RWPE2 (cell line): ENCODE measurements around the gene ATP1B4.

Source experiments
- ATAC-seq: fragments of 200-7000 bp; cut with Tn5 transposase; 3 replicates; pipeline ENCODE4 v1.9.1; 2021; ENCODE audit warnings: low read depth
- DNase-seq: peaks from one replicate; pipeline ENCODE4 v3.0.0-alpha.2; 2020; ENCODE audit warnings: low spot score
- H3K27ac ChIP-seq: fragments of 450-650 bp; 2 replicates; pipeline ENCODE4 v1.5.1; 2017; ENCODE audit warnings: mild to moderate bottlenecking; ENCODE audit not compliant: poor library complexity, severe bottlenecking
- H3K27me3 ChIP-seq: fragments of 250-450 bp; sonication (Bioruptor Pico); 2 replicates; pipeline ENCODE4 v1.5.1; 2021; ENCODE audit warnings: mild to moderate bottlenecking, moderate library complexity; ENCODE audit not compliant: insufficient read depth, poor library complexity, severe bottlenecking
- H3K36me3 ChIP-seq: fragments of 250-450 bp; sonication (Bioruptor Pico); 2 replicates; pipeline ENCODE4 v1.5.1; 2020; ENCODE audit warnings: low read depth, mild to moderate bottlenecking, moderate library complexity
- H3K4me1 ChIP-seq: fragments of 250-450 bp; sonication (Bioruptor Pico); 2 replicates; pipeline ENCODE4 v1.5.1; 2021; ENCODE audit warnings: mild to moderate bottlenecking, moderate library complexity; ENCODE audit not compliant: insufficient read depth, poor library complexity, severe bottlenecking
- H3K4me3 ChIP-seq: fragments of 250-450 bp; sonication (Bioruptor Pico); 2 replicates; pipeline ENCODE4 v1.5.1; 2021; ENCODE audit warnings: mild to moderate bottlenecking, moderate library complexity; ENCODE audit not compliant: severe bottlenecking
- H3K9me3 ChIP-seq: fragments of 250-450 bp; sonication (Bioruptor Pico); 2 replicates; pipeline ENCODE4 v1.5.1; 2021; ENCODE audit warnings: mild to moderate bottlenecking, moderate library complexity; ENCODE audit not compliant: severe bottlenecking
- CTCF ChIP-seq: fragments of 450-650 bp; IDR thresholded peaks from one replicate; pipeline ENCODE4 v1.5.1; 2017; ENCODE audit warnings: mild to moderate bottlenecking, moderate library complexity; ENCODE audit not compliant: poor library complexity, severe bottlenecking

Gene ATP1B4

GRCh38 chrX:120361764-120362305 lies at the start of gene ATP1B4:
Gene ATP1B4, plus strand, starts transcription at chrX:120362089. Its CDS starts 80 bp downstream, at chrX:120362169.
- no peaks in the 10 kb centered on the region for H3K36me3 ChIP-seq
- no peaks in the 10 kb centered on the region for H3K4me1 ChIP-seq
- ATAC-seq (no peak), DNase-seq (no peak)
- H3K27me3 ChIP-seq: no peaks in the 10 kb centered on the region
- TF ChIP-seq CTCF: no peak
- H3K27ac ChIP-seq: no peak within 1 kb of the TSS
- no peaks in the 10 kb centered on the region for H3K9me3 ChIP-seq
- H3K4me3 ChIP-seq: no peak within 1 kb of the TSS

- H3K27me3 ChIP-seq: no peaks in the 10 kb centered on the region
- no peaks in the 10 kb centered on the region for H3K36me3 ChIP-seq
- no peak for TF ChIP-seq CTCF
- H3K4me3 ChIP-seq: no peak overlapping the region
- H3K4me1 ChIP-seq: peaks cover 17% of the 10 kb centered on the region
- no peaks in the 10 kb centered on the region for H3K9me3 ChIP-seq
- H3K27ac ChIP-seq: peak overlapping the region; percentile 32
- ATAC-seq (no peak), DNase-seq (no peak)
Measured at GRCh38 chrX:120315776-120316175, 46.1 kb upstream of the ATP1B4 start.

- Histone ChIP-seq H3K27me3 (no peaks in the 10 kb centered on the region), H3K4me1 (peaks cover 17% of the 10 kb centered on the region), H3K36me3 (no peaks in the 10 kb centered on the region), H3K27ac (peak overlapping the region; percentile 32), H3K4me3 (no peak overlapping the region), H3K9me3 (no peaks in the 10 kb centered on the region)
- peak; percentile 99 for ATAC-seq
- no peak for DNase-seq
- TF ChIP-seq CTCF: no peak
Measured at GRCh38 chrX:120316587-120317283, 45.2 kb upstream of the ATP1B4 start.

- no peak for DNase-seq
- TF ChIP-seq CTCF: no peak
Measured at GRCh38 chrX:120318411-120318810, 43.5 kb upstream of the ATP1B4 start.

More at GRCh38 chrX:120318411-120318810, 43.5 kb upstream of the ATP1B4 start:
- no peak for ATAC-seq
- Histone ChIP-seq H3K9me3 (no peaks in the 10 kb centered on the region), H3K4me3 (no peak overlapping the region), H3K27ac (no peak overlapping the region), H3K4me1 (peaks cover 17% of the 10 kb centered on the region), H3K36me3 (no peaks in the 10 kb centered on the region), H3K27me3 (no peaks in the 10 kb centered on the region)
